ENCODE results near the gene PLEKHM1. TPM values are rescaled to one million over a fixed set of nuclear protein-coding genes. Genes with fewer than 3 reads are reported as not detected.
"Not testable (repeated sequence)": the region's sequence is repeated elsewhere in the genome, so short reads cannot be mapped to it uniquely, and the experiment has no call there.

Gene PLEKHM1
- total and polyA plus RNA-seq, 2 of the 4 experiments (the other 2 are of a cell fraction): 4.7 to 16.4 TPM

- H4K91ac ChIP-seq (ENCODE audit: insufficient read depth, low read depth, low read length); H3K23ac ChIP-seq (ENCODE audit: low read depth, low read length); H2BK120ac ChIP-seq (ENCODE audit: low read depth, low read length); H3K9me3 ChIP-seq (ENCODE audit: control insufficient read depth, insufficient read depth, low read length); H3K14ac ChIP-seq (replicated peaks; ENCODE audit: low read depth, low read length); H2AFZ ChIP-seq (replicated peaks; ENCODE audit: low read length, poor library complexity); H2AK9ac ChIP-seq (replicated peaks; ENCODE audit: low read depth, low read length, poor library complexity); H4K20me1 ChIP-seq (ENCODE audit: insufficient read depth, low read length); H3K9me1 ChIP-seq (ENCODE audit: insufficient read depth, low read length); H3K27ac ChIP-seq (ENCODE audit: insufficient read depth, low read length); intact Hi-C loops (cut with micrococcal nuclease); H3K4me1 ChIP-seq (ENCODE audit: control insufficient read depth, insufficient read depth, low read length); H4K5ac ChIP-seq (ENCODE audit: low read depth, low read length); POLR2A ChIA-PET (ENCODE audit: unreplicated experiment); dilution Hi-C loops (cut with HindIII; ENCODE audit: low sequenced_read_pairs, unreplicated experiment); H3K18ac ChIP-seq (ENCODE audit: low read depth, low read length); H2BK20ac ChIP-seq (ENCODE audit: low read depth, low read length); H3K36me3 ChIP-seq (ENCODE audit: control insufficient read depth, insufficient read depth, low read length); BruUV-seq (replicated peaks); H4K8ac ChIP-seq (ENCODE audit: low read depth in 2 of 2, low read length in 2 of 2); H3K4me2 ChIP-seq (ENCODE audit: low read depth, low read length); H2AK5ac ChIP-seq (ENCODE audit: low read depth, low read length); H2BK15ac ChIP-seq (ENCODE audit: low read depth, low read length); H3K9ac ChIP-seq (ENCODE audit: low read depth, low read length); H3K56ac ChIP-seq (ENCODE audit: extremely low read depth, insufficient read depth, low read length); in situ Hi-C loops (cut with MboI; ENCODE audit: low sequenced_read_pairs); H3K27me3 ChIP-seq (ENCODE audit: control insufficient read depth, insufficient read depth, low read length); H3K4me3 ChIP-seq (ENCODE audit: insufficient read depth, low read depth, low read length); CTCF ChIA-PET: not testable (repeated sequence)
- peak overlapping the region; percentile 53; the same call in 1 of the 2 replicates for H3K4ac ChIP-seq (ENCODE audit: low read depth, low read length)
- ATAC-seq (ENCODE audit: low read depth) (peak; percentile 38; the same call in 1 of the 2 replicates), DNase-seq (peak; percentile 88)
- peak overlapping the region; percentile 44 for H2BK5ac ChIP-seq (ENCODE audit: low read depth, low read length, poor library complexity, severe bottlenecking)
- no CpG with 5 or more reads among the region's 2 CpGs for WGBS, 2 experiments (ENCODE audit: extremely low coverage in 2 of 2, insufficient read length in 1 of 2)
- peak; percentile 83 for TF ChIP-seq FOS (IDR thresholded peaks at IDR 0.05; ENCODE audit: low read depth, low read length)
- TF ChIP-seq NFE2L2 (IDR thresholded peaks at IDR 0.05; ENCODE audit: low read depth, low read length): peak; percentile 86
- TF ChIP-seq BHLHE40 (IDR thresholded peaks at IDR 0.05; ENCODE audit: low read depth, low read length): peak; percentile 25; the same call in 1 of the 2 replicates
- TF ChIP-seq MAFK (IDR thresholded peaks at IDR 0.05; ENCODE audit: low read depth, low read length): peak; percentile 66
- TF ChIP-seq USF2 (IDR thresholded peaks at IDR 0.05; ENCODE audit: low read depth, low read length): peak; percentile 46; the same call in 1 of the 2 replicates
- TF ChIP-seq CEBPB (IDR thresholded peaks at IDR 0.05; ENCODE audit: low read depth, low read length): peak; percentile 92
- peak; percentile 33; the same call in 1 of the 2 replicates for TF ChIP-seq RFX5 (IDR thresholded peaks at IDR 0.05; ENCODE audit: low read depth, low read length)
- peaks cover 0 to 20% of the 10 kb centered on the region in 2 experiments; a peak in 2 of 4 replicates for H3K79me1 ChIP-seq (ENCODE audit: low read depth in 1 of 2, low read length in 2 of 2)
Observed at GRCh38 chr17:45487704-45488103, 2.8 kb downstream of the PLEKHM1 start.

- H3K27me3 ChIP-seq (ENCODE audit: control insufficient read depth, insufficient read depth, low read length); H2BK5ac ChIP-seq (ENCODE audit: low read depth, low read length, poor library complexity, severe bottlenecking); H4K20me1 ChIP-seq (ENCODE audit: insufficient read depth, low read length); H3K9me1 ChIP-seq (ENCODE audit: insufficient read depth, low read length); H3K27ac ChIP-seq (ENCODE audit: insufficient read depth, low read length); H3K4me1 ChIP-seq (ENCODE audit: control insufficient read depth, insufficient read depth, low read length); H4K91ac ChIP-seq (ENCODE audit: insufficient read depth, low read depth, low read length); intact Hi-C loops (cut with micrococcal nuclease); H3K4me2 ChIP-seq (ENCODE audit: low read depth, low read length); H2BK15ac ChIP-seq (ENCODE audit: low read depth, low read length); BruUV-seq (replicated peaks); H3K4ac ChIP-seq (ENCODE audit: low read depth, low read length); H2BK120ac ChIP-seq (ENCODE audit: low read depth, low read length); H3K4me3 ChIP-seq (ENCODE audit: insufficient read depth, low read depth, low read length); H4K8ac ChIP-seq (ENCODE audit: low read depth in 2 of 2, low read length in 2 of 2); CTCF ChIA-PET; H3K36me3 ChIP-seq (ENCODE audit: control insufficient read depth, insufficient read depth, low read length); DNase-seq; H3K23ac ChIP-seq (ENCODE audit: low read depth, low read length); H2AK9ac ChIP-seq (replicated peaks; ENCODE audit: low read depth, low read length, poor library complexity); in situ Hi-C loops (cut with MboI; ENCODE audit: low sequenced_read_pairs); H2AK5ac ChIP-seq (ENCODE audit: low read depth, low read length); H3K56ac ChIP-seq (ENCODE audit: extremely low read depth, insufficient read depth, low read length); POLR2A ChIA-PET (ENCODE audit: unreplicated experiment); H3K18ac ChIP-seq (ENCODE audit: low read depth, low read length); H2BK20ac ChIP-seq (ENCODE audit: low read depth, low read length); H3K9me3 ChIP-seq (ENCODE audit: control insufficient read depth, insufficient read depth, low read length); H2AFZ ChIP-seq (replicated peaks; ENCODE audit: low read length, poor library complexity); H4K5ac ChIP-seq (ENCODE audit: low read depth, low read length); H3K14ac ChIP-seq (replicated peaks; ENCODE audit: low read depth, low read length); ATAC-seq (ENCODE audit: low read depth); H3K9ac ChIP-seq (ENCODE audit: low read depth, low read length); dilution Hi-C loops (cut with HindIII; ENCODE audit: low sequenced_read_pairs, unreplicated experiment): not testable (repeated sequence)
- WGBS, 2 experiments (ENCODE audit: extremely low coverage in 2 of 2, insufficient read length in 1 of 2): no CpG with 5 or more reads among the region's 5 CpGs
- H3K79me1 ChIP-seq (ENCODE audit: low read depth in 1 of 2, low read length in 2 of 2): peaks cover 0 to 10% of the 10 kb centered on the region in 2 experiments; a peak in 2 of 4 replicates
Observed at GRCh38 chr17:45483591-45484216, 6.8 kb downstream of the PLEKHM1 start.
